Neuron (in vitro differentiated cells): Measurements from ENCODE around the gene SZT2.
"Not testable (repeated sequence)": the region's sequence is repeated elsewhere in the genome, so short reads cannot be mapped to it uniquely, and the experiment has no call there.

ENCODE experiments used
- H2AFZ ChIP-seq: one replicate; pipeline ENCODE4 v1.6.1; 2013; ENCODE audit warnings: low read depth, mild to moderate bottlenecking, inconsistent platforms, low read length, moderate library complexity
- H3K27me3 ChIP-seq: one replicate; pipeline ENCODE4 v1.6.1; 2013; ENCODE audit warnings: low read length; ENCODE audit not compliant: insufficient read depth
- H3K36me3 ChIP-seq: one replicate; pipeline ENCODE4 v1.6.1; 2013; ENCODE audit warnings: low read length; ENCODE audit not compliant: insufficient read depth
- H3K4me1 ChIP-seq: one replicate; pipeline ENCODE4 v1.6.1; 2013; ENCODE audit warnings: low read length; ENCODE audit not compliant: insufficient read depth
- H3K4me3 ChIP-seq: 2 replicates; pipeline ENCODE4 v1.5.1; 2013; ENCODE audit warnings: mild to moderate bottlenecking, low read length, moderate library complexity
- H3K9me3 ChIP-seq: one replicate; pipeline ENCODE4 v1.6.1; 2013; ENCODE audit warnings: low read length

The SZT2 gene

DNA sequence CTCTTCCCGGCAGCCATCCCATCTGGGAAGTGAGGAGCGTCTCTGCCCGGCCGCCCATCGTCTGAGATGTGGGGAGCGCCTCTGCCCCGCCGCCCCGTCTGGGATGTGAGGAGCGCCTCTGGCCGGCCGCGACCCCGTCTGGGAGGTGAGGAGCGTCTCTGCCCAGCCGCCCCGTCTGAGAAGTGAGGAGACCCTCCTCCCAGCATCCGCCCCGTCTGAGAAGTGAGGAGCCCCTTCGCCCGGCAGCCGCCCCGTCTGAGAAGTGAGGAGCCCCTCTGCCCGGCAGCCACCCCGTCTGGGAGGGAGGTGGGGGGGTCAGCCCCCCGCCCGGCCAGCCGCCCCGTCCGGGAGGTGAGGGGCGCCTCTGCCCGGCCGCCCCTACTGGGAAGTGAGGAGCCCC lies 112.1 kb downstream of the SZT2 start:
- H2AFZ ChIP-seq, H3K9me3 ChIP-seq, H3K4me1 ChIP-seq, H3K27me3 ChIP-seq, H3K36me3 ChIP-seq, H3K4me3 ChIP-seq: not testable (repeated sequence)

DNA sequence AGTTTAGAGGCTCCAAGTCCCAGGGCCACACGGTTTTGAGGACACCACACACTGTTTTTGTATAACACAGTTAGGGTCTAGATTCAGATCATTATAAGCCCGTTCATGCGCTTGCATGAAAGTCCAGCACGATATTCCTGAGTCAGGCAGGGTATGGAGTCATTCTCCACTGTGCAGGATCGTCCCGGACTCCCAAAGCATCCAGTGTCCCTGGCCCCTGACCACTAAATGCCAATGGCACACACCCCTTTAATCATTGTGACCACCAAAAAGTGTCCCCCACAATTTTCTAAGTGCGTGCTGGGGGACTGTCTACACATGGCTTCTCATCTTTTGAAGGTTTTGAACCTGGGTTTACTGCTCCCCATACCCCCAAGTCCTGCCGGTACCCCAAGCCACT lies 113.8 kb downstream of the SZT2 start:
- H3K9me3 ChIP-seq = no peaks in the 10 kb centered on the region
- H3K4me3 ChIP-seq = no peak overlapping the region
- no peaks in the 10 kb centered on the region for H3K36me3 ChIP-seq
- H3K4me1 ChIP-seq = no peaks in the 10 kb centered on the region
- H2AFZ ChIP-seq = no peak overlapping the region
- H3K27me3 ChIP-seq = peaks cover 12% of the 10 kb centered on the region
